Endodermal cell (in vitro differentiated cells): ENCODE data around the gene CCNA1. TPM values are rescaled to one million over a fixed set of nuclear protein-coding genes. Genes with fewer than 3 reads are reported as not detected.

Experiments used
- DNase-seq: peaks from one replicate; pipeline ENCODE4 v3.0.0-alpha.2; 2017
- H3K27ac ChIP-seq: 2 replicates; pipeline ENCODE4 v1.5.1; 2013; ENCODE audit warnings: mild to moderate bottlenecking, low read depth, low read length, moderate library complexity
- H3K27me3 ChIP-seq: 2 replicates; pipeline ENCODE4 v1.6.1; 2013; ENCODE audit warnings: mild to moderate bottlenecking, low read length, moderate library complexity; ENCODE audit not compliant: insufficient read depth, control insufficient read depth, poor library complexity, severe bottlenecking
- H3K36me3 ChIP-seq: 2 replicates; pipeline ENCODE4 v1.7.0; 2013; ENCODE audit warnings: mild to moderate bottlenecking, low read length, moderate library complexity; ENCODE audit not compliant: control insufficient read depth, insufficient read depth
- H3K4me1 ChIP-seq: one replicate; pipeline ENCODE4 v1.7.0; 2013; ENCODE audit warnings: low read length; ENCODE audit not compliant: control insufficient read depth, insufficient read depth
- H3K4me3 ChIP-seq: 2 replicates; pipeline ENCODE4 v1.5.1; 2013; ENCODE audit warnings: mild to moderate bottlenecking, low read length, moderate library complexity
- H3K9ac ChIP-seq: 2 replicates; pipeline ENCODE4 v1.6.1; 2013; ENCODE audit warnings: mild to moderate bottlenecking, low read length, moderate library complexity; ENCODE audit not compliant: poor library complexity, severe bottlenecking; ENCODE audit errors: extremely low read depth
- H3K9me3 ChIP-seq: 2 replicates; pipeline ENCODE4 v1.6.1; 2013; ENCODE audit warnings: mild to moderate bottlenecking, low read length, moderate library complexity; ENCODE audit not compliant: control insufficient read depth
- H3K27ac Mint-ChIP-seq: 2 replicates; pipeline ENCODE4 v1.8.0; 2020; ENCODE audit warnings: mixed read lengths
- H3K27me3 Mint-ChIP-seq: 2 replicates; pipeline ENCODE4 v1.8.0; 2021; ENCODE audit warnings: mild to moderate bottlenecking, mixed read lengths; ENCODE audit not compliant: insufficient read depth
- H3K36me3 Mint-ChIP-seq: 2 replicates; pipeline ENCODE4 v1.8.0; 2020; ENCODE audit warnings: low read depth, mixed read lengths
- H3K4me1 Mint-ChIP-seq: 2 replicates; pipeline ENCODE4 v1.8.0; 2020; ENCODE audit warnings: mixed read lengths
- H3K4me3 Mint-ChIP-seq: 2 replicates; pipeline ENCODE4 v1.8.0; 2020; ENCODE audit warnings: mild to moderate bottlenecking, moderate library complexity, mixed read lengths
- H3K9me3 Mint-ChIP-seq: 2 replicates; pipeline ENCODE4 v1.8.0; 2020; ENCODE audit warnings: mild to moderate bottlenecking, mixed read lengths
- CTCF ChIP-seq: fragments of 200-600 bp; sonication (generic); conservative IDR thresholded peaks from 2 replicates; pipeline ENCODE4 v1.5.0; 2021; ENCODE audit warnings: antibody characterized with exemption, mild to moderate bottlenecking
- WGBS, 2 experiments: methylation state at CpG; one replicate each; pipeline versions ENCODE4 v1.1.5 to v1.1.7; 2013; ENCODE audit warnings: missing lambda C conversion rate in 2 of 2, mixed read lengths in 1 of 2; ENCODE audit not compliant: insufficient coverage in 1 of 2, insufficient read length in 1 of 2; 5-methylcytosine and 5-hydroxymethylcytosine counted together
- total RNA-seq, 2 donors: library from RNA; stranded (reverse); fragmentation: NEBNext Ultra II Directional in 1 of 2; extraction: Animal tissue kit (Norgen Biotek cat#: 25700) in 1 of 2; gene quantifications; 2 replicates in 1 of 2; 3 replicates in 1 of 2; pipeline ENCODE4 v1.2.1, GENCODE V29; 2021

The CCNA1 gene
- total RNA-seq, 2 donors from 2014 or later = 0.31 TPM; not detected in 1

- no peak overlapping the region for H3K4me3 Mint-ChIP-seq
- Histone ChIP-seq H3K9ac (no peak overlapping the region), H3K9me3 (no peaks in the 10 kb centered on the region), H3K4me3 (no peak overlapping the region), H3K4me1 (no peaks in the 10 kb centered on the region), H3K27me3 (peaks cover 22% of the 10 kb centered on the region), H3K27ac (no peak overlapping the region), H3K36me3 (no peaks in the 10 kb centered on the region)
- no peak for DNase-seq
- 95 to 98% methylated on average over 5 to 6 of the region's 6 CpGs for WGBS, 2 experiments
- no peaks in the 10 kb centered on the region for H3K9me3 Mint-ChIP-seq
- no peak for TF ChIP-seq CTCF
- no peaks in the 10 kb centered on the region for H3K4me1 Mint-ChIP-seq
- no peak overlapping the region for H3K27ac Mint-ChIP-seq
- H3K27me3 Mint-ChIP-seq = peaks cover 27% of the 10 kb centered on the region
- no peaks in the 10 kb centered on the region for H3K36me3 Mint-ChIP-seq
Measured at GRCh38 chr13:36438594-36439483, 6.5 kb downstream of the CCNA1 start.

GRCh38 chr13:36445278-36445677, 13.0 kb downstream of the CCNA1 start:
- no peaks in the 10 kb centered on the region for H3K4me1 ChIP-seq
- no peaks in the 10 kb centered on the region for H3K27me3 ChIP-seq
- Mint-ChIP-seq H3K4me1 (no peaks in the 10 kb centered on the region), H3K9me3 (no peaks in the 10 kb centered on the region), H3K27ac (no peak overlapping the region), H3K4me3 (no peak overlapping the region), H3K27me3 (peaks cover 2% of the 10 kb centered on the region), H3K36me3 (no peaks in the 10 kb centered on the region)
- 91 to 95% methylated on average over 4 to 5 of the region's 5 CpGs for WGBS, 2 experiments
- no peak for DNase-seq
- no peak overlapping the region for H3K9ac ChIP-seq
- H3K36me3 ChIP-seq = no peaks in the 10 kb centered on the region
- TF ChIP-seq CTCF = no peak
- H3K4me3 ChIP-seq = no peak overlapping the region
- no peaks in the 10 kb centered on the region for H3K9me3 ChIP-seq
- no peak overlapping the region for H3K27ac ChIP-seq

GRCh38 chr13:36445891-36446351, 13.6 kb downstream of the CCNA1 start:
- no peaks in the 10 kb centered on the region for H3K9me3 Mint-ChIP-seq

More at GRCh38 chr13:36445891-36446351, 13.6 kb downstream of the CCNA1 start:
- Histone ChIP-seq H3K9me3 (no peaks in the 10 kb centered on the region), H3K36me3 (no peaks in the 10 kb centered on the region), H3K27ac (no peak overlapping the region), H3K4me3 (no peak overlapping the region), H3K27me3 (no peaks in the 10 kb centered on the region), H3K9ac (no peak overlapping the region), H3K4me1 (no peaks in the 10 kb centered on the region)
- Mint-ChIP-seq H3K27me3 (peaks cover 4% of the 10 kb centered on the region), H3K4me1 (no peaks in the 10 kb centered on the region), H3K4me3 (no peak overlapping the region), H3K27ac (no peak overlapping the region), H3K36me3 (no peaks in the 10 kb centered on the region)
- no peak for DNase-seq
- 96% methylated on average over 2 of the region's 2 CpGs; no CpG with 5 or more reads in 1 of the 2 experiments for WGBS, 2 experiments
- no peak for TF ChIP-seq CTCF
